ENCODE data around the gene STING1. TPM values are rescaled to one million over a fixed set of nuclear protein-coding genes. Genes with fewer than 3 reads are reported as not detected.
"Not testable (repeated sequence)": the region's sequence is repeated elsewhere in the genome, so short reads cannot be mapped to it uniquely, and the experiment has no call there.

STING1 gene
- total RNA-seq, 1 experiment from 2014 or later, result 33.1 TPM

GRCh38 chr5:139446956-139447779, 35.4 kb downstream of the STING1 start:
- no peak for TF ChIP-seq CTCF (IDR thresholded peaks at IDR 0.05; ENCODE audit: unreplicated experiment)
- BruUV-seq (replicated peaks), result no TSS peak
- Mint-ChIP-seq H3K27ac (ENCODE audit: low read depth, unreplicated experiment) (no peak overlapping the region), H3K36me3 (ENCODE audit: insufficient read depth, unreplicated experiment) (no peaks in the 10 kb centered on the region), H3K9me3 (ENCODE audit: unreplicated experiment) (no peaks in the 10 kb centered on the region), H3K4me1 (ENCODE audit: insufficient read depth, unreplicated experiment) (peaks cover 17% of the 10 kb centered on the region), H3K4me3 (ENCODE audit: unreplicated experiment) (no peak overlapping the region), H3K27me3 (ENCODE audit: insufficient read depth, unreplicated experiment) (no peaks in the 10 kb centered on the region)
- intact Hi-C loops (cut with micrococcal nuclease), result no loop called here
- CTCF ChIA-PET, result interaction anchor here (0.6 to 3.7 kb wide), 3 partner anchors 11 to 24 kb away, joined by 3 to 28 read pairs (median 4); no protein-coding TSS in a partner anchor
- POLR2A ChIA-PET, result interaction anchor here (1.3 to 1.5 kb wide), 3 partner anchors 11 to 50 kb away, joined by 4 to 5 read pairs (median 4); no protein-coding TSS in a partner anchor
- DNase-seq (ENCODE audit: unreplicated experiment), result no peak

DNA sequence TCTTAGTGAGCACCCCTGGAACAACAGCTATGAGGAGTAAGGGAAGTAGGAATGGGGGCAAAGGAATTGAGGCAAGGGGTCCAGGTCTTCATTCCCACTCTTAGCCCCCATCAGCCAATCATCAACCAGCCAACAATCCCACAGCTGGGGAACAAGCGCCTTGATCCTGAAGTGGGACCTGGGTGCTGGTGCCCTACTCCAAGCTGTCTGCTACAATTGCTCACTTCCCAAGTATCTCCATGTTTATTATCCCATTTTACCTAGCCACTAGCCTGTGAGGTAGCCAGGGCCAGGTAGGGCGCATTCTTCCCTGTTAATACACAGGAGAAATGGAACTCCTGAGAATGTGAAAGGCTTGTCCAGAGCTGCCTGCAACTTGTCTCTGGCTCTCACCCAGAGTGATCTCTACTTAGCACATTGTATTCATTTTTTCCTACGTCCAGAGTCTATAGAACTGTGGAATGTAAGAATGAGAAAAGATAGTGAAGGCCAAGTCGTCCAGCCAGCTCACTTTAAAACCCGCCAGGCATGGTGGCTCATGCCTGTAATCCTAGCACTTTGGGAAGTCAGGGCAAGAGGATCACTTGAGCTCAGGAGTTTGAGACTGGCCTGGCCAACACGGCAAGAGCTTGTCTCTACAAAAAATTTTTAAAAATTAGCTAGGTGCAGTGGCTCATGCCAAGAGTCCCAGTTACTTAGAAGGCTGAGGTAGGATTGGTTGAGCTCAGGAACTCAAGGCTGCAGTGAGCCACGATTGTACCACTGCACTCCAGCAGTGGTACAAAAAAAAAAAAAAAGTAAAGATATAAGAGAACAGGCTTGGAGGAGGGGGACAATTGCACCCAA, 37.0 kb downstream of the STING1 start:
- Mint-ChIP-seq H3K4me1 (ENCODE audit: insufficient read depth, unreplicated experiment) (peaks cover 17% of the 10 kb centered on the region), H3K9me3 (ENCODE audit: unreplicated experiment) (no peaks in the 10 kb centered on the region), H3K27ac (ENCODE audit: low read depth, unreplicated experiment) (peak overlapping the region; percentile 16), H3K27me3 (ENCODE audit: insufficient read depth, unreplicated experiment) (no peaks in the 10 kb centered on the region), H3K36me3 (ENCODE audit: insufficient read depth, unreplicated experiment) (no peaks in the 10 kb centered on the region), H3K4me3 (ENCODE audit: unreplicated experiment) (no peak overlapping the region)
- no peak for TF ChIP-seq CTCF (IDR thresholded peaks at IDR 0.05; ENCODE audit: unreplicated experiment)
- intact Hi-C loops (cut with micrococcal nuclease), result no loop called here
- no TSS peak for BruUV-seq (replicated peaks)
- DNase-seq (ENCODE audit: unreplicated experiment), result no peak
- ChIA-PET POLR2A (interaction anchor here (0.6 to 2.2 kb wide), 11 partner anchors 9 to 981 kb away, joined by 3 to 15 read pairs (median 3); partner anchors contain the start of genes SMIM33, STING1 and UBE2D2), CTCF (interaction anchor here (0.5 to 3.7 kb wide), 11 partner anchors 9 to 130 kb away, joined by 3 to 28 read pairs (median 4); partner anchors contain the start of gene STING1)

DNA sequence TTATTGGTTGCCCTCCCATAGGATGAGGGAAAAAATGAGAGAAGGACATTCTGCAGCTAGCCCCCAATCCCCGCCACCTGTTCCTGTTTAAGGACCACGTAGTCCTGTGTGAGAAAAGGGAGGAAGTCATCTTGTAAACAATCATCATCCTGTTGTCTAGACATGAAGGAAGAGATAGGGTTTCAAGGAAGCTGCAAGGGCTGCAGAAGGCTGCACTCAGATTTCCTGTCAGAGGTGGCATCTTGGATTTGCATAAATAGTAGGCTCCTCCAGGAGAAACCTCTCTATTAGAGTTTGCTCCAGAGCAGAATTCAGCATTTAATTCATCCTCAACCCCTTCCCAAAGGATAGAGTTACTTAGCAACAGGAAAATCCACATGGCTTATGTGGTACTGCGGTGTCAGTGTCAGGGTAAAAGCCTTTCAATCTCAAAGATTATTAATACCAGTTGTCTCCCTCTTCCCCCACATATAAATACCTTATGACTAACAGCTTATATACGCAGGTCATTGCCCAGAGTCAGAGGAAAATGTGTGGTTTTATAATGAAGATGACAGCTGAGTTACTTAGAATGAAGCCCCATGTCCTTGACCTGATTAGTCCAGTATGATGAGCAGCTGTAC, 38.6 kb downstream of the STING1 start:
- Mint-ChIP-seq H3K36me3 (ENCODE audit: insufficient read depth, unreplicated experiment) (no peaks in the 10 kb centered on the region), H3K4me1 (ENCODE audit: insufficient read depth, unreplicated experiment) (peaks cover 22% of the 10 kb centered on the region), H3K27me3 (ENCODE audit: insufficient read depth, unreplicated experiment) (no peaks in the 10 kb centered on the region), H3K9me3 (ENCODE audit: unreplicated experiment) (no peaks in the 10 kb centered on the region), H3K4me3 (ENCODE audit: unreplicated experiment) (no peak overlapping the region), H3K27ac (ENCODE audit: low read depth, unreplicated experiment) (no peak overlapping the region)
- no TSS peak for BruUV-seq (replicated peaks)
- peak; percentile 13 for DNase-seq (ENCODE audit: unreplicated experiment)
- POLR2A ChIA-PET, result interaction anchor here (1.2 to 2.2 kb wide), 2 partner anchors 10 to 38 kb away, joined by 3 to 15 read pairs; partner anchors contain the start of gene STING1
- TF ChIP-seq CTCF (IDR thresholded peaks at IDR 0.05; ENCODE audit: unreplicated experiment), result no peak
- CTCF ChIA-PET, result interaction anchor here (1.0 to 3.7 kb wide), 5 partner anchors 21 to 74 kb away, joined by 3 to 28 read pairs (median 4); no protein-coding TSS in a partner anchor
- intact Hi-C loops (cut with micrococcal nuclease), result no loop called here

DNA sequence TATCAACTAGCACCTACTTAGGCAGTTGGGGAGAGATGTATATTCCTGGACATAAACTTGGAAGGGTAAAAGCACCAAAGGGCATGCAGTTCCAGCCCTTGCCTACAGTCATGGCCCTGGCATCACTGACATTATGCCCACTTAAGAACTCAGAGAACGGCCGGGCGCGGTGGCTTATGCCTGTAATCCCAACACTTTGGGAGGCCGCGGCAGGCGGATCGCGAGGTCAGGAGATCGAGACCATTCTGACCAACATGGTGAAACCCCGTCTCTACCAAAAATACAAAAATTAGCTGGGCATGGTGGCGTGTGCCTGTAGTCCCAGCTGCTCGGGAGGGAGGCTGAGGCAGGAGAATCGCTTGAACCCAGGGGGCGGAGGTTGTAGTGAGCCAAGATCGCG, 42.1 kb downstream of the STING1 start:
- H3K27ac Mint-ChIP-seq (ENCODE audit: low read depth, unreplicated experiment); H3K9me3 Mint-ChIP-seq (ENCODE audit: unreplicated experiment); intact Hi-C loops (cut with micrococcal nuclease); H3K27me3 Mint-ChIP-seq (ENCODE audit: insufficient read depth, unreplicated experiment); BruUV-seq (replicated peaks); DNase-seq (ENCODE audit: unreplicated experiment); H3K4me3 Mint-ChIP-seq (ENCODE audit: unreplicated experiment); H3K36me3 Mint-ChIP-seq (ENCODE audit: insufficient read depth, unreplicated experiment): not testable (repeated sequence)
- POLR2A ChIA-PET, result interaction anchor here (0.9 to 1.8 kb wide), 3 partner anchors 42 to 123 kb away, joined by 3 to 7 read pairs (median 6); partner anchors contain the start of gene STING1
- CTCF ChIA-PET, result interaction anchor here (1.0 to 8.3 kb wide), 3 partner anchors 18 to 77 kb away, joined by 3 to 55 read pairs (median 44); no protein-coding TSS in a partner anchor
- peaks cover 11% of the 10 kb centered on the region for H3K4me1 Mint-ChIP-seq (ENCODE audit: insufficient read depth, unreplicated experiment)
